IgD-negative memory B cell (primary cell): ENCODE results near the gene SPACA7. TPM values are rescaled to one million over a fixed set of nuclear protein-coding genes. Genes with fewer than 3 reads are reported as not detected.
"Not testable (repeated sequence)": the region's sequence is repeated elsewhere in the genome, so short reads cannot be mapped to it uniquely, and the experiment has no call there.

ENCODE experiments used
- H3K27ac Mint-ChIP-seq, 3 donors: one replicate each; pipeline ENCODE4 v1.8.0; 2020 to 2022; ENCODE audit warnings: mild to moderate bottlenecking in 3 of 3, mixed read lengths in 3 of 3, moderate library complexity in 1 of 3
- H3K27me3 Mint-ChIP-seq: one replicate; pipeline ENCODE4 v1.8.0; 2021; ENCODE audit warnings: mixed read lengths
- H3K36me3 Mint-ChIP-seq: one replicate; pipeline ENCODE4 v1.8.0; 2020; ENCODE audit warnings: mild to moderate bottlenecking, mixed read lengths
- H3K4me1 Mint-ChIP-seq, 3 donors: one replicate each; pipeline ENCODE4 v1.8.0; 2020 to 2022; ENCODE audit warnings: mixed read lengths in 3 of 3, mild to moderate bottlenecking in 1 of 3
- H3K4me3 Mint-ChIP-seq, 4 donors: one replicate each; pipeline ENCODE4 v1.8.0; 2020 to 2022; ENCODE audit warnings: mild to moderate bottlenecking in 4 of 4, mixed read lengths in 4 of 4, moderate library complexity in 3 of 4
- H3K9me3 Mint-ChIP-seq, 3 donors: one replicate each; pipeline ENCODE4 v1.8.0; 2020 to 2021; ENCODE audit warnings: mixed read lengths in 3 of 3, mild to moderate bottlenecking in 1 of 3
- polyA plus RNA-seq: library from polyadenylated mRNA; unstranded; fragments of 300-500 nt; fragmentation: Illumina TruSeq; gene quantifications from one replicate; pipeline ENCODE4 v1.2.3, GENCODE V29; 2021

The SPACA7 gene
- polyA plus RNA-seq, 1 donor from 2014 or later: not detected

DNA sequence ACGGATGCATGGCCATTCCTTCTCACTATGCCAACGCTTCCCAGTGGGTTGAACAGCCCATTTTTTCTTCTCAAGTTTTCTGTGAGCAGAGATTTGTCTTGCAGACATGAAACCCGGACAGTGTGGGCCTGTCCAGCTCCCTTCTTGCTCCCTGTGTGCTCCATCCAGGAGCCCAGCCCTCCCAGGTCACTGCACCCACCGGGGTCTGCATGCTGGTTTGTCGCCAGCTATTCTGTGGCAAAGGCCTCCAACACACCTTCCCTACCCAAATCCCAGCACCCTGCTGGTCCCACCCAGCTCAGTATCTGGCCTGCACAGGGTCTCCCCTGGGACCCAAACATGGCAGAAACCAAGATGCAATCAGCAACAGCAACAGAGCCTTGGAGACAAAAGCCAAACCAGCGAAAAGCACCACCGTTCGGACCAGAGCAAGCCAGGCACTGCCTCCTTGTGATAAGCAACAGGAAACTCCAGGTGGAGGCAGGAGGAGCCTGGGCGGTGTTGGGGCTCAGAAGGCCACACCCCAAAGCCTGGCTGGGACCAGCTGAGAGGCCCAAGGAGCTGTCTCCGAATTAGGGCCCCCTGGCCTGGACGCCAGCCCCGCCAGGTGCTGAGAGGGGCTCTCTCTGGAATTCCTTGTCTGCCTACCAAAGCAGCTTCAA is 12.2 kb upstream of the SPACA7 start:
- Mint-ChIP-seq H3K27me3 (no peaks in the 10 kb centered on the region), H3K36me3 (no peaks in the 10 kb centered on the region), H3K4me3 (no peak overlapping the region), H3K4me1 (peaks cover 0 to 2% (median 0%) of the 10 kb centered on the region in 3 donors), H3K27ac (no peak overlapping the region), H3K9me3 (peaks cover 10 to 22% (median 12%) of the 10 kb centered on the region in 3 donors)

DNA sequence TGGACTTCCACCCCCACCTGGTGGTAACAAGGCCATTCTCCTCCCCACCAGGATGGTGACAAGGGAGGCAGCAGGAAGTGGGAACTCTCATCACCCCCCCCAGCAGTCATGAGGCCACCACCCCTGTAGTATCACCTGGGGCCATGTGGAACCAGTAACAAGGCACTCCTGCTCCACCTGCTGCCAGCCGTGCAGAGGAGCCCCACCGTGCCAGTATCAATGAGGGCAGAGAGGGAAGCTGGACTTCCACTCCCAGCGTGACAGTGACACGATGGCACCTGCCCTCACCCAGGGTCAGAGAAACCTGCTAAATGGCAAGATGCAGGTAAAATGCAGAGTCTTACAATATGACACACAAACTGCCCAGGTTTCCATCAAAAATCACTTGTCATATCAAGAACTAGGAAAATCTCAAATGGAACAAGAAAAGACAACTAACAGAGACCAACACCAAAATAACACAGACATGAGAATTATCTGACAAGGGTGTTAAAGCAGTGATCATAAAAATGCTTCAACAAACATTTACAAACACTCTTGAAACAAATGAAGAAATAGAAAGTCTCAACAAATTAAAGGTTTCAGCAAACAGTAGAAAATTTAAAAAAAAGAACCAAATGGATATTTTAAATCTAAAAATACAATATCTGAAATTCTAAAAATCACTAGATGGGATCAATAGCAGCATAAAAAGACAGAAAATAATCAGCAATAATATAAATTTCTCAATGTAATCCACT is 9.1 kb upstream of the SPACA7 start:
- H3K9me3 Mint-ChIP-seq: peaks cover 7 to 18% (median 8%) of the 10 kb centered on the region in 3 donors
- no peaks in the 10 kb centered on the region for H3K36me3 Mint-ChIP-seq
- H3K4me1 Mint-ChIP-seq: peaks cover 0 to 2% (median 0%) of the 10 kb centered on the region in 3 donors
- H3K27me3 Mint-ChIP-seq: no peaks in the 10 kb centered on the region
- no peak overlapping the region for H3K27ac Mint-ChIP-seq
- H3K4me3 Mint-ChIP-seq: no peak overlapping the region

DNA sequence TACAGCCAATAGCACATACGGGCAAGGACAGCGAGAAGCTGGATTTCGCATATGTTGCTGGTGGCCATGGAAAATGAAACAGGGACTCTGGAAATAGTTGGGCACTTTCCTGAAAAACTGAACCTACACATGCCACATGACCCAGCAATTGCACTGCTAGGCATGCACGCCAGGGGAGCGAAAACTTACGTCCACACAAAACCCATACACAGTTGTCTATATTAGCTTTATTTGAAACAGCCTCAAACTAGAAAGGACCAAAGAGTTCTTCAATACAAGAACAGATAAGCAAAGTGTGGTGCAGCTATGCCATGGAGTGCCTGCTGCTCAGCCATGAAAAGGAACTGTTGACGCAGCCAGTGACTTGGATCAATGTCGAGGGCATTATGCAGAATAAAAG is 7.3 kb upstream of the SPACA7 start:
- peaks cover 2% of the 10 kb centered on the region for H3K36me3 Mint-ChIP-seq
- H3K27me3 Mint-ChIP-seq: no peaks in the 10 kb centered on the region
- peaks cover 0 to 2% (median 0%) of the 10 kb centered on the region in 3 donors for H3K4me1 Mint-ChIP-seq
- H3K4me3 Mint-ChIP-seq: no peak overlapping the region
- H3K9me3 Mint-ChIP-seq: peaks cover 5 to 18% (median 7%) of the 10 kb centered on the region in 3 donors
- no peak overlapping the region for H3K27ac Mint-ChIP-seq

DNA sequence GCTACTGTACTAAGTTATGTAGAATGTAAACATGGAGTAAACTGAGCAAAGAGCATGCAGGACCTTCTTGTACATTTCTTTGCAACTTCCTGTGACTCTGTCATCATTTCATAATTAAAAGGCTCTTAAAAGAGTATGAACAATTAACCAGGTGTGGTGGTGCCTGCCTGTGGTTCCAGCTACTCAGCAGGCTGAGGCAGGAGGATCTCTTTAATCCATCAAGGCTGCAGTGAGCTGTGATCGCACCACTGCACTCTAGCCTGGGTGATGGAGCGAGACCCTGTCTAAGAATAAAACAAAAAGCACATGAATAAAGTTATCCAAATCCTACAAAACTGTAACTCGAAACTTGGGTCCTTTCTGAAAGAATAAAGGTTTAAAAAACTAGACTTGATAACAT is 5.8 kb upstream of the SPACA7 start:
- H3K27ac Mint-ChIP-seq: no peak overlapping the region
- peaks cover 2% of the 10 kb centered on the region for H3K36me3 Mint-ChIP-seq
- no peak overlapping the region for H3K4me3 Mint-ChIP-seq
- peaks cover 0 to 2% (median 0%) of the 10 kb centered on the region in 3 donors for H3K4me1 Mint-ChIP-seq
- peaks cover 4 to 29% (median 5%) of the 10 kb centered on the region in 3 donors for H3K9me3 Mint-ChIP-seq
- H3K27me3 Mint-ChIP-seq: no peaks in the 10 kb centered on the region

DNA sequence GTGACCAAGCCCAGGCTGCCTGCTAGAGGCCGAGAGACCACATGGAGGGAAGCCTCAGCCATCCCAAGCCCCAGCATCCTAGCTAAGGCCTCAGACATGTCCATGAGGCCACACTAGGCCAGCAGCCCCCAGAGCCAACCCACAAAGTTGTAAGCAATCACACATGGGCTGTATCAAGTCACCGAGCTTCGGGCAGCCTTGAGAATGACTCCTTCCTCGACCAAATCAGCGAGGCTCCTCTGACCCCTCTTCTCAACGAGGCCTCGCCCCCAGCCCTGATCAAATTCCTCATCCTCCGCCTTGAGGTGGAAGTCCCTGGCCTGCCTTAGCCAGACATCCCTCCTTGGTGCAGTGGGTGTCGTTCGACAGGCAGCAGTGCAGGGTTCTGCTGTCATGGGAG is 1.9 kb upstream of the SPACA7 start:
- no peaks in the 10 kb centered on the region for H3K4me1 Mint-ChIP-seq
- no peak overlapping the region for H3K4me3 Mint-ChIP-seq
- H3K36me3 Mint-ChIP-seq: peaks cover 2% of the 10 kb centered on the region
- no peak overlapping the region for H3K27ac Mint-ChIP-seq
- peaks cover 2 to 18% (median 6%) of the 10 kb centered on the region in 3 donors for H3K9me3 Mint-ChIP-seq
- no peaks in the 10 kb centered on the region for H3K27me3 Mint-ChIP-seq

DNA sequence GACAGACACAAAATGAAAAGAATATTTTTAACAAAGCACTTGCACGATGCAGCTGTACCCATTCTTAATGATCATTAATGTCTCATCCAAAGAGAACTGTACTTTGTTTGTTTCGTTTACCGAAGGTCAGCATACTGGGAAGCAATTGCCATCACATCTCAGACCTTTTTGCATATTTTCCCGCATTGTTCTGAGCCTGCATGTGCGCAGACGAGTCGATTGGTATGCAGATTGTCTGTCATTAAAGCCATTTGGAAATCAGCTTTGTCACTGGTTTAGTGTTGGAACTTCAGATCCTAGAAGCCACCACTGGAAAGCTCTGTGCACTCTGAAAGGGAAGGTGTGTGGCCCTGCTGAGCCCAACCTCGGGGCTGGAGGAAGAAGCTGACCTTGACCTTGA is 15.6 kb downstream of the SPACA7 start:
- Mint-ChIP-seq H3K4me3 (no peak overlapping the region), H3K27ac (no peak overlapping the region), H3K36me3 (no peaks in the 10 kb centered on the region), H3K27me3 (no peaks in the 10 kb centered on the region), H3K9me3 (peaks cover 0 to 2% (median 0%) of the 10 kb centered on the region in 3 donors), H3K4me1 (peaks cover 0 to 2% (median 0%) of the 10 kb centered on the region in 3 donors)

DNA sequence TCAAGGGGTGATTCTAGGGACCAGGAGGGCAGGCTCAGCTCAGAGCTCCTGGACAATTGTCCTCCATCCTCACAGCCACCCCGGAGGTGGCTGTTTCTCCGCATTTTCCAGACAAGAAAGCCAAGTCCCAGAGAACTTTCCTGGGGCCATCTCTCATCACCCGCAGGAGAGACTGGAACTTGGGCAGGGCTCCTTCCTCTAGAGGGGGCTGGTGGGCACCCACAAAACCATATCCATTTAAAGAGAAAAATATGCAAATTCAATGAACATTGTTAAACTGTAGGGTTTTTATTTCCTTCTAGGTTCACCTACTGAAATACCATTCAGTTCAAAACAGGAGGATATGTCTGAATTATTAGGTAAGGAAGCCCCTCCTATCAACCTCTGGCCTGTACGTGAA is 16.6 kb downstream of the SPACA7 start:
- Mint-ChIP-seq H3K36me3 (no peaks in the 10 kb centered on the region), H3K27me3 (no peaks in the 10 kb centered on the region), H3K9me3 (peaks cover 0 to 2% (median 0%) of the 10 kb centered on the region in 3 donors), H3K4me1 (peaks cover 0 to 2% (median 0%) of the 10 kb centered on the region in 3 donors), H3K27ac (no peak overlapping the region), H3K4me3 (no peak overlapping the region)

DNA sequence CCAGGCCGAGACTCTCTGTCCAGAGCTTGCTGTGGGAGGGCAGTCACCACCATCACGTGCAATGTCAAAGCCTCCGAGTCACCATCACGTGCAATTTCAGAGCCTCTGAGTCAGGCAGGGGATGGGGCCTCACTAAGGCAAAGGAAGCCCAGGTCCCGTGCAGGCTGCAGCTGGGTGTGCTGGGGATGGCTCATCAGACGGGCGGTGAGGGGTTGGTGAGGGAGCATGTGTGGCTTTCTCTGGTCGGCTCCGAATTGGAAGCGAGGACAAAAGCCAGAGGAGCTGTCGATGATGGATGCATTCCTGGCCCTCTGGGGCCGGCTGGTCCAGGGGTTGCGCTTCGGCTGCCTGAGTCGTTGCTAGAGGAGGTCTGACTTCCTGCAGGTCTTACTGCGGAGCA is 18.9 kb downstream of the SPACA7 start:
- not testable (repeated sequence) for H3K9me3 Mint-ChIP-seq, H3K27ac Mint-ChIP-seq, H3K27me3 Mint-ChIP-seq, H3K4me3 Mint-ChIP-seq, H3K4me1 Mint-ChIP-seq, H3K36me3 Mint-ChIP-seq

DNA sequence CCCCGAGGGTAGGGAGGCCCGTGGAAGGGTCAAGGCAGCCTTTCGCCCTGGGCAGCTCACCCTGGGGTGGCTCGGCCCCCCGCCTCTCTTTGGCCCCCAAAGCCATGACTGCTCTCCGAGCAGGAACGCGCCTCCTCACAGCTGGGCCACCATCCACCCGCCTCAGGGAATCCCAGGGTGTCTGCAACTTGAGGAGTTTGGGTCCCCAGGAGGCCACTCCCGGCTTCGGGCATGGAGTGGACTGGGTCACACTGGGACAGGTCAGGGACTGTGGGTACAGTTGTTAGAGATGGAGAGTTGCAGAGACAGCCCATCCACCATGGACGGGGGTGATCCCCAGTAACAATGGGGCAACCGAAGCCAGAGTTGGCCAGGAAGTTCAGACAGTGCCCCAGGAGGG is 19.8 kb downstream of the SPACA7 start:
- H3K9me3 Mint-ChIP-seq, H3K36me3 Mint-ChIP-seq, H3K27ac Mint-ChIP-seq, H3K4me1 Mint-ChIP-seq, H3K4me3 Mint-ChIP-seq, H3K27me3 Mint-ChIP-seq: not testable (repeated sequence)

DNA sequence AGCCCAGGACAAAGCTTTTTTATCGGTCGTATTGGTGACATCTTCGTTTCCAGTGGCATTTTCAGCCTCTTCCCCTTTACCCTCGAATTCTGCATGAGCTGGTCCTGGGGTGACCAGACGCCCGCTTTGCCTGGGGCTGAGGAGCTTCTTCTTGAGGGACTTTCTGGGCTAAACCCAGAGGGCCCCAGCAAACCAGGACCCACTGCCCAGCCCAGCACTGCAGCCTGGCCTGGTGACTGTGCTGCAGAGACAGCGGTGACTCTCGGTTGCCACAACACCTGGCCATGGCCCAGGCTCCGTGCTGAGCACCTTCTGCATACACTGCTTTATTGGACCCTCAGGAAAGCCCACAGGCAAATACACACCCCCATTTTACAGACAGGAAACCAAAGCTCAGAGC is 21.0 kb downstream of the SPACA7 start:
- Mint-ChIP-seq H3K27ac (no peak overlapping the region), H3K4me3 (no peak overlapping the region), H3K9me3 (peaks cover 1 to 5% (median 4%) of the 10 kb centered on the region in 3 donors), H3K27me3 (no peaks in the 10 kb centered on the region), H3K36me3 (no peaks in the 10 kb centered on the region), H3K4me1 (no peaks in the 10 kb centered on the region)

DNA sequence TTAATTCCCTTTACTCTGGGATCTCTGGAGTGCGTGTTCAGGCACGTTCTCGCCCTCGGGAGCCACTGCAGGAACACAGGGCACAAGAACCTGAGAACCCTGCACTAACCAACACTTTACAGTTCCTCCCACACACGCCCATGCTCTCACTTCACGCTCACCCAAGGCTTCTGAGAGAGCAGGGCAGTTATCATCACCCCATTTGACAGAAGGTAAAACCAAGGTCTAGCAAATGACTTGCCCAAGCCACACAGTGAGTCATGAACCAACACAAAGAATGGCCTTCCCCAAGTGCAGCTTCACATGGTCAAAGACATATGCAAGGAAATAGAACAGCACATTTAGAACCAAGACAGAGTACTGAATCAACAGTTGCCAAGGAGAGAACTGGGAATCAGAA is 22.2 kb downstream of the SPACA7 start:
- H3K27me3 Mint-ChIP-seq, H3K27ac Mint-ChIP-seq, H3K4me3 Mint-ChIP-seq, H3K36me3 Mint-ChIP-seq, H3K4me1 Mint-ChIP-seq, H3K9me3 Mint-ChIP-seq: not testable (repeated sequence)

DNA sequence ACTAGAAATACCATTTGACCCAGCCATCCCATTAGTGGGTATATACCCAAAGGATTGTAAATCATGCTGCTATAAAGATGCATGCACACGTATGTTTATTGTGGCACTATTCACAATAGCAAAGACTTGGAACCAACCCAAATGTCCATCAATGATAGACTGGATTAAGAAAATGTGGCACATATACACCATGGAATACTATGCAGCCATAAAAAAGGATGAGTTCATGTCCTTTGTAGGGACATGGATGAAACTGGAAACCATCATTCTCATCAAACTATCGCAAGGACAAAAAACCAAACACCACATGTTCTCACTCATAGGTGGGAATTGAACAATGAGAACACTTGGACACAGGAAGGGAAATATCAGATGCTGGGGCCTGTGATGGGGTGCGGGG is 33.7 kb downstream of the SPACA7 start:
- not testable (repeated sequence) for H3K4me3 Mint-ChIP-seq, H3K27ac Mint-ChIP-seq, H3K36me3 Mint-ChIP-seq, H3K27me3 Mint-ChIP-seq, H3K4me1 Mint-ChIP-seq
- peaks cover 6 to 18% (median 7%) of the 10 kb centered on the region in 3 donors for H3K9me3 Mint-ChIP-seq

DNA sequence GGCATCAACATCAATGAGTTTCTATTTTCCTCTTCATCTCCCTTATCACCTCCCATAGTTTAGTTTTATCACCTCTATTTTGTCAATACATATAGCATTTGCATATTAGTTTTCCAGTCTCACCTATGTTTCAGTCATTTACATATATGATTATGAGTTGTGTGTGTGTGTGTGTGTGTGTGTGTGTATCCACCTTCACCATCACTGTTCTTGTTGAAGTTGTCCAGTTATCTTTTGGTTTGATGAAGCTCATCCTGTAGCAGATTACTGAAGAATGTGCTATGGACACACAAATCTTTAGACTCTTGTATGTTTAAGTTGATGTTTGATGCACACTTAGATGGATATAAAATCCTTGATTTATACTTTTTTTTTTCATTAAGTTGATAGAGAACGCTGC is 40.5 kb downstream of the SPACA7 start:
- H3K9me3 Mint-ChIP-seq: peaks cover 17 to 36% (median 24%) of the 10 kb centered on the region in 3 donors

DNA sequence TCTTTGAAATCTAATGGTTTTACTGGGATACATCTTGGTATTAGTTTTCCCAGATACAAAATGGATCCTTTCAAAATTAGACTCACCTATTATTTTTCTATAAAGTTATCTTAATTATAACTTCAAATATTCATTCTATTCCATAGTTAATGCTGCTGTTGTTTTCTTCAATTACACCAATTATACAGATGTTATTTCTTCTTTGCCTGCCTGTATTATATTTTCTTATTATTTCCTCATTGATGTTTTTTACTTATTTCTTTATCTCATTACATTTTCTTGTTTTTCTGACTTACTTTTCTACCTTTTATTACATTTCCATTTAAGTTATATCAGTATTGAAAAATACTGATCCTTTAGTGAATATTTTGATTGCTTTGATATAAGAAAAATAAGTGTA is 40.9 kb downstream of the SPACA7 start:
- H3K27ac Mint-ChIP-seq: peak overlapping the region in 1 of 3 donors; percentile 47
- H3K4me3 Mint-ChIP-seq: no peak overlapping the region
- H3K36me3 Mint-ChIP-seq: no peaks in the 10 kb centered on the region
- H3K4me1 Mint-ChIP-seq: no peaks in the 10 kb centered on the region
- H3K27me3 Mint-ChIP-seq: no peaks in the 10 kb centered on the region
- H3K9me3 Mint-ChIP-seq: peaks cover 17 to 36% (median 24%) of the 10 kb centered on the region in 3 donors

More for the DNA sequence above, 40.5 kb downstream of the SPACA7 start:
- Mint-ChIP-seq H3K4me1 (no peaks in the 10 kb centered on the region), H3K27ac (no peak overlapping the region), H3K36me3 (no peaks in the 10 kb centered on the region), H3K27me3 (no peaks in the 10 kb centered on the region), H3K4me3 (no peak overlapping the region)

DNA sequence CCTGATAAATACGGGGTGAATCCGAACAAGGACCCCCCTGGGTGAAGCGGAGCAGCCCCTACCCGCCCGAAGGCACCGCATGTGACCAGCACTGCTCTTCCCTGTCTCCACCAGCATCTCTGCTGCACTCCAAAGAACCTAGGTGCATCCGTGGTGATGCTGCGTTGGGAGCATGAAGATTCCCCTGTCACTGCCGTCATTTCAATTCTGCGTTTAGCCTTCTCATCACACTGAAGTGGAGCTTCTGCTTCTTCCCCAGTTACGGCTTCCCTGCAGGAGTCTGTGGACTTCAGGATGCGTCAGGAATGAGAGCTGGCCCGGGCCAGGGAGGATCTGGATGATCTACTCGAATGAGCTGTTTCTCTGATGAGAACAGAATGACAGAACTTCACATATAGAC is 47.9 kb downstream of the SPACA7 start:
- H3K9me3 Mint-ChIP-seq: peaks cover 3 to 41% (median 26%) of the 10 kb centered on the region in 3 donors
- no peak overlapping the region for H3K4me3 Mint-ChIP-seq
- no peaks in the 10 kb centered on the region for H3K27me3 Mint-ChIP-seq
- no peaks in the 10 kb centered on the region for H3K4me1 Mint-ChIP-seq
- peaks cover 3% of the 10 kb centered on the region for H3K36me3 Mint-ChIP-seq
- no peak overlapping the region for H3K27ac Mint-ChIP-seq

DNA sequence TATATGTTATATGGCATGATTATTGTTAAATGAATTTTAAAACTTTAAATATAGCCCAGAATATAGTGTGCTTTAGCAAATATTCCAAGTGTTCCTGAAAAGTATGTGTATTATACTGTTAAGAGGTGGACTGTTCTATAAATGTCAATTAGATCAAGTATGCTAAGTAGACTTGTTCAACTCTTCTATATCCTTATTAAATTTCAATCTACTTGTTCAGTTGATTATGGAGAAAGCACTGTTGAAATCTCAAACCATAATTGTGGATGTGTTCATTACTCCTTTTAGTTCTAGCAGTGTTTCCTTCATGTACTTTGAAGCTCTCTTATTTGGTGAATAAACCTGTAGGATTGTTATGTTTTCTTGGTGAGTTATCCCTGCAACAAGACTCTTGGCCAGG is 52.5 kb downstream of the SPACA7 start:
- Mint-ChIP-seq H3K27me3 (peaks cover 2% of the 10 kb centered on the region), H3K36me3 (no peaks in the 10 kb centered on the region), H3K4me3 (no peak overlapping the region), H3K27ac (no peak overlapping the region), H3K4me1 (no peaks in the 10 kb centered on the region), H3K9me3 (peaks cover 0 to 19% (median 16%) of the 10 kb centered on the region in 3 donors)
